GM12878 (cell line): ENCODE results near the gene NOL4L. TPM values are rescaled to one million over a fixed set of nuclear protein-coding genes. Genes with fewer than 3 reads are reported as not detected.

Source experiments
- ATAC-seq: fragments of 200-7000 bp; cut with Tn5 transposase; 3 replicates; pipeline ENCODE4 v1.9.1; 2020; ENCODE audit warnings: mild to moderate bottlenecking, moderate library complexity
- BruUV-seq: library from RNA; stranded (reverse); fragments of 400-500 nt; replicated peaks from 2 replicates; lab custom pipeline; 2021; lab: Mats Ljungman, UMichigan
- CTCF ChIA-PET: fragments of 300-600 bp; sonication (Branson Sonifier 250); formaldehyde crosslinking; extraction: SDS; loops from one replicate; lab custom pipeline; 2021; ENCODE audit warnings: inconsistent platforms; lab: Yijun Ruan, JAX
- POLR2A ChIA-PET: fragments of 350-600 bp; formaldehyde crosslinking; extraction: SDS; loops from one replicate; lab custom pipeline; 2021; ENCODE audit warnings: inconsistent platforms; lab: Charles Lee
- RAD21 ChIA-PET: fragments of 300-600 bp; sonication (Branson Sonifier 250); formaldehyde crosslinking; loops from one replicate; lab custom pipeline; 2023; ENCODE audit warnings: antibody characterized with exemption; ENCODE audit not compliant: unreplicated experiment; lab: Charles Lee
- SMC1A ChIA-PET: fragments of 300-600 bp; sonication (Branson Sonifier 250); formaldehyde crosslinking; loops from one replicate; lab custom pipeline; 2023; ENCODE audit not compliant: unreplicated experiment, uncharacterized antibody; lab: Charles Lee
- DNase-seq: peaks from one replicate; pipeline ENCODE4 v3.0.0-alpha.2; 2011; ENCODE audit warnings: low read depth, low spot score
- FAIRE-seq: peaks from 3 replicates; lab custom pipeline; 2011; peaks lifted over from hg19 to GRCh38; lab: Jason Lieb, UNC
- H2AFZ ChIP-seq: 2 replicates; pipeline ENCODE4 v1.6.0; 2011; ENCODE audit warnings: low read depth, low read length, control low read depth; ENCODE audit not compliant: control insufficient read depth
- H3K27ac ChIP-seq: 2 replicates; pipeline ENCODE4 v1.5.1; 2011; ENCODE audit warnings: control low read depth; ENCODE audit not compliant: control insufficient read depth, insufficient read depth
- H3K27me3 ChIP-seq, 2 experiments: replicated peaks in 1 of 2; 2 replicates each; pipeline versions ENCODE4 v1.6.0 to v1.6.1; 2011; ENCODE audit warnings: low read length in 1 of 2; ENCODE audit not compliant: control insufficient read depth in 2 of 2, insufficient read depth in 2 of 2
- H3K36me3 ChIP-seq, 2 experiments: 2 replicates each; pipeline ENCODE4 v1.5.1; 2011; ENCODE audit warnings: low read length in 1 of 2; ENCODE audit not compliant: control insufficient read depth in 2 of 2, insufficient read depth in 2 of 2
- H3K4me1 ChIP-seq: 2 replicates; pipeline ENCODE4 v1.6.1; 2011; ENCODE audit warnings: mild to moderate bottlenecking, low read length, moderate library complexity, mixed read lengths; ENCODE audit not compliant: control insufficient read depth, insufficient read depth
- H3K4me2 ChIP-seq: 2 replicates; pipeline ENCODE4 v1.6.0; 2011; ENCODE audit warnings: control low read depth; ENCODE audit not compliant: control insufficient read depth, insufficient read depth
- H3K4me3 ChIP-seq: fragments of 200-600 bp; sonication (generic); 2 replicates; pipeline ENCODE4 v1.5.1; 2016
- H3K79me2 ChIP-seq: 2 replicates; pipeline ENCODE4 v1.6.0; 2011; ENCODE audit warnings: low read length; ENCODE audit not compliant: control insufficient read depth, insufficient read depth
- H3K9ac ChIP-seq: 2 replicates; pipeline ENCODE4 v1.8.0; 2011; ENCODE audit warnings: low read length, control low read depth, mixed read lengths; ENCODE audit not compliant: control insufficient read depth, insufficient read depth
- H3K9me3 ChIP-seq: replicated peaks from 3 replicates; pipeline ENCODE4 v1.5.1; 2011; ENCODE audit warnings: mild to moderate bottlenecking, low read length; ENCODE audit not compliant: control insufficient read depth, insufficient read depth
- H4K20me1 ChIP-seq: 2 replicates; pipeline ENCODE4 v1.6.0; 2011; ENCODE audit not compliant: control insufficient read depth, insufficient read depth
- CBX3 ChIP-seq: fragments of 200-600 bp; sonication (generic); IDR thresholded peaks from 2 replicates; pipeline ENCODE4 v1.6.1; 2016; ENCODE audit warnings: low read depth, borderline replicate concordance
- CREM ChIP-seq: IDR thresholded peaks from 2 replicates; pipeline ENCODE4 v1.6.1; 2014; ENCODE audit warnings: antibody characterized with exemption, low read depth
- IRF4 ChIP-seq: IDR thresholded peaks from 2 replicates; pipeline ENCODE4 v1.6.1; 2011; ENCODE audit warnings: low read depth, low read length
- LARP7 ChIP-seq: fragments of 450-650 bp; IDR thresholded peaks from 2 replicates; pipeline ENCODE4 v1.6.1; 2017; ENCODE audit warnings: mild to moderate bottlenecking
- NFYA ChIP-seq: IDR thresholded peaks from 2 replicates; pipeline ENCODE4 v1.6.1; 2011; ENCODE audit warnings: low read depth, mild to moderate bottlenecking, low read length, improper control_type of control experiment, borderline replicate concordance
- NRF1 ChIP-seq: conservative IDR thresholded peaks from 2 replicates; pipeline ENCODE4 v1.6.1; 2011; ENCODE audit warnings: mild to moderate bottlenecking, low read depth, low read length, improper control_type of control experiment
- PAX8 ChIP-seq: fragments of 450-650 bp; IDR thresholded peaks from 2 replicates; pipeline ENCODE4 v1.6.1; 2017; ENCODE audit warnings: mild to moderate bottlenecking, moderate library complexity
- PRDM15 ChIP-seq: fragments of 450-650 bp; formaldehyde crosslinking; IDR thresholded peaks from 2 replicates; pipeline ENCODE4 v1.4.0; 2020; ENCODE audit warnings: mild to moderate bottlenecking, moderate library complexity
- RAD21 ChIP-seq: IDR thresholded peaks from 2 replicates; pipeline ENCODE4 v1.6.1; 2011; ENCODE audit warnings: mild to moderate bottlenecking, low read depth, low read length, moderate library complexity; ENCODE audit not compliant: insufficient read depth
- RUNX3 ChIP-seq: IDR thresholded peaks from 2 replicates; pipeline ENCODE4 v1.6.1; 2012; ENCODE audit warnings: low read length, inconsistent platforms
- TCF3 ChIP-seq: IDR thresholded peaks from 2 replicates; pipeline ENCODE4 v1.6.1; 2012; ENCODE audit warnings: low read depth, mild to moderate bottlenecking, low read length, borderline replicate concordance; ENCODE audit not compliant: insufficient read depth
- WGBS: methylation state at CpG from one replicate; pipeline ENCODE4 v1.1.6; 2016; ENCODE audit warnings: low lambda C conversion rate; ENCODE audit not compliant: insufficient replicate concordance, insufficient coverage; ENCODE audit errors: missing lambda C conversion rate; 5-methylcytosine and 5-hydroxymethylcytosine counted together
- in situ Hi-C: fragments of 300-500 bp; cut with MboI; formaldehyde crosslinking; loops from 9 replicates; pipeline ENCODE4 v1.14.3; 2018; ENCODE audit warnings: mixed read lengths
- intact Hi-C: fragments of 100-400 bp; cut with micrococcal nuclease; formaldehyde crosslinking; loops from one replicate; pipeline ENCODE4 v1.14.2; 2022; ENCODE audit not compliant: unreplicated experiment
- polyA plus RNA-seq, 11 experiments: library from polyadenylated mRNA; depleted of rRNA in 4 of 11; unstranded in 6 of 11; stranded (reverse) in 5 of 11; fragments of >200 nt; fragmentation: Nextera tagmentation in 4 of 11; fragmentation: Illumina TruSeq in 1 of 11; extraction: Ambion mirVana in 4 of 11; extraction: Trizol in 1 of 11; gene quantifications; 1 replicate in 1 of 11; 2 replicates in 10 of 11; pipeline versions ENCODE4 v1.2.1 to v1.2.3, GENCODE V29; 2011 to 2016; ENCODE audit warnings: inconsistent platforms in 2 of 11, missing spikeins in 2 of 11, low read depth in 1 of 11
- total RNA-seq, 4 experiments: library from RNA; depleted of rRNA in 3 of 4; stranded (reverse); fragments of >200 nt in 3 of 4; fragmentation: Illumina TruSeq in 1 of 4; extraction: Trizol in 1 of 4; gene quantifications; 2 replicates each; pipeline versions ENCODE4 v1.2.1 to v1.2.3, GENCODE V29; 2013 to 2021

The NOL4L gene
- total and polyA plus RNA-seq, 10 of the 15 experiments (the other 5 are each of a cell fraction or from before 2014, with no cell fraction given): 2.3 to 24.0 (median 8.0) TPM

- Histone ChIP-seq H3K36me3 (no peaks in the 10 kb centered on the region), H3K4me3 (no peak overlapping the region), H3K4me2 (no peak overlapping the region), H3K9me3 (no peaks in the 10 kb centered on the region), H3K79me2 (no peaks in the 10 kb centered on the region), H3K27ac (no peak overlapping the region)
- ATAC-seq: no peak
- ChIA-PET RAD21 (no interaction called here), SMC1A (no interaction called here), CTCF (interaction anchor here (1.7 kb wide), 1 partner anchor 47 kb away, joined by 4 read pairs; no protein-coding TSS in a partner anchor)
- no TSS peak for BruUV-seq
- in situ Hi-C loops (no loop called here), intact Hi-C loops (no loop called here)
- no peak for FAIRE-seq
- TF ChIP-seq PAX8 (no peak), RUNX3 (no peak), LARP7 (no peak), RAD21 (no peak), CREM (no peak), PRDM15 (no peak), IRF4 (no peak), TCF3 (no peak), NRF1 (no peak), NFYA (no peak), CBX3 (no peak)
- TF ChIP-seq, all 136 proteins: peak for 0
- no peak overlapping the region for H3K9ac ChIP-seq
- H3K4me1 ChIP-seq: peaks cover 11% of the 10 kb centered on the region
- POLR2A ChIA-PET: no interaction called here
- no peak for DNase-seq
- H2AFZ ChIP-seq: no peak overlapping the region
- H3K27me3 ChIP-seq: no peaks in the 10 kb centered on the region
- no peaks in the 10 kb centered on the region for H4K20me1 ChIP-seq
- 38% methylated on average over 8 of the region's 8 CpGs for WGBS
Observed at GRCh38 chr20:32606107-32606506, 21.0 kb upstream of the NOL4L start.
